UCSD-AML1 (cell line): Measurements from ENCODE around the gene TTN.

Experiments
- DNase-seq: peaks from one replicate; lab custom pipeline; 2025; ENCODE audit not compliant: unreplicated experiment; lab: John Stamatoyannopoulos, UW

TTN gene

GRCh38 chr2:178807227-178808008 is at the start of gene TTN:
Gene TTN, minus strand, starts transcription at chr2:178807423. Its CDS starts 2,781 bp downstream, at chr2:178804642.
- DNase-seq: no peak

- DNase-seq: no peak
Measured at GRCh38 chr2:178855151-178855550, 47.9 kb upstream of the TTN start.

- no peak for DNase-seq
Measured at GRCh38 chr2:178848335-178848734, 41.1 kb upstream of the TTN start.

GRCh38 chr2:178846458-178846802 is 39.2 kb upstream of the TTN start:
- no peak for DNase-seq

- no peak for DNase-seq
Measured at GRCh38 chr2:178845566-178846457, 38.6 kb upstream of the TTN start.

- DNase-seq: no peak
Measured at GRCh38 chr2:178844701-178845100, 37.5 kb upstream of the TTN start.

- DNase-seq: no peak
Measured at GRCh38 chr2:178844269-178844668, 37.0 kb upstream of the TTN start.

GRCh38 chr2:178843697-178844096 is 36.5 kb upstream of the TTN start:
- DNase-seq: no peak

- no peak for DNase-seq
Measured at GRCh38 chr2:178836807-178837206, 29.6 kb upstream of the TTN start.

- DNase-seq: no peak
Measured at GRCh38 chr2:178834086-178834485, 26.9 kb upstream of the TTN start.

- DNase-seq: no peak
Measured at GRCh38 chr2:178833382-178833781, 26.2 kb upstream of the TTN start.

- no peak for DNase-seq
Measured at GRCh38 chr2:178830451-178830850, 23.2 kb upstream of the TTN start.

GRCh38 chr2:178829981-178830380 is 22.8 kb upstream of the TTN start:
- DNase-seq: no peak

- DNase-seq: no peak
Measured at GRCh38 chr2:178829299-178829960, 22.2 kb upstream of the TTN start.

GRCh38 chr2:178828486-178828881 is 21.3 kb upstream of the TTN start:
- DNase-seq: no peak

- no peak for DNase-seq
Measured at GRCh38 chr2:178827739-178828485, 20.7 kb upstream of the TTN start.

GRCh38 chr2:178827111-178827510 is 19.9 kb upstream of the TTN start:
- no peak for DNase-seq

- no peak for DNase-seq
Measured at GRCh38 chr2:178825183-178825582, 18.0 kb upstream of the TTN start.

- DNase-seq: no peak
Measured at GRCh38 chr2:178824181-178824580, 17.0 kb upstream of the TTN start.

- DNase-seq: no peak
Measured at GRCh38 chr2:178819992-178820391, 12.8 kb upstream of the TTN start.
